Neural cell (in vitro differentiated cells): Measurements from ENCODE around the gene CD14.

Experiments
- POLR2AphosphoS5 ChIP-seq: IDR thresholded peaks from 2 replicates; pipeline ENCODE4 v1.6.1; 2012
- TAF1 ChIP-seq: IDR thresholded peaks from 2 replicates; pipeline ENCODE4 v1.6.1; 2012; ENCODE audit warnings: low read depth
- TF ChIP-seq, protein P1 (sequence below): fragments of 450-650 bp; IDR thresholded peaks from 2 replicates; pipeline ENCODE4 v1.5.1; 2014; ENCODE audit warnings: antibody characterized with exemption, mild to moderate bottlenecking, moderate library complexity; ENCODE audit not compliant: poor library complexity, severe bottlenecking
- TF ChIP-seq, protein P2 (sequence below): IDR thresholded peaks from 2 replicates; pipeline ENCODE4 v1.6.1; 2012; ENCODE audit warnings: borderline replicate concordance

DNA sequence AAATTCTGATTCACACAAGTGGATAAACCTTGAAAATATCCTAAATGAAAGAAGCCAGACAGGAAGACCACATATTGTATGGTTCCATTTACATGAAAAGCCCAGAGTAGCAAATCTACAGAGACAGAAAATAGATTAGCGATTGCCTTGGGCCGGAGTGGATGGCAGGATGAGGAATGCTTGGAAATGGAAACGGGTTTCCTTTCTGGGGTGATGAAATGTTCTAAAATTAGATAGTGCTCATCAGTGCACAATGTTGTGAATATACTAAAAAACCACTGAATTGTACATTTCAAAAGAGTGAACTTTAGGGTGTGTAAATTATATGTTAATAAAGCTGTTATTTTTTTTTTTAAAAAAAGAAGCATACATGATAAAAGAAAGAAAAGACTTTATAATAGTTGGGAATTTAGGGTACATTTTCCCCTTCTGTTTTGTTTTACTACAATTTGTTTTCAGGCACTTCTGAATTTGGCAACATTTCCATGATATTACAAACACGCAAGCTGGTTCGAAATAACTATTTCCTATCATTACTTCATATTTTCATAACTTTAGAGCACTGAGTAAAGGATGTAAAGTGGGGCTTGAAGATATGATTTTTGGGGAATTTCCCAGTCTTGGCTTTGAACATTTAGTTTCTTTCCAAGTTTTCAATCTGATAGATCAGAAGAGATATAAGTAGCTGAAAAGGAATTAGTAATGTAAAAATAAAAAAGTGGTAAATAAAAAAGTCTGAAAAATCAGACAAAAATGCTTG is 44.5 kb downstream of the CD14 start:
- TF ChIP-seq, protein P1, sequence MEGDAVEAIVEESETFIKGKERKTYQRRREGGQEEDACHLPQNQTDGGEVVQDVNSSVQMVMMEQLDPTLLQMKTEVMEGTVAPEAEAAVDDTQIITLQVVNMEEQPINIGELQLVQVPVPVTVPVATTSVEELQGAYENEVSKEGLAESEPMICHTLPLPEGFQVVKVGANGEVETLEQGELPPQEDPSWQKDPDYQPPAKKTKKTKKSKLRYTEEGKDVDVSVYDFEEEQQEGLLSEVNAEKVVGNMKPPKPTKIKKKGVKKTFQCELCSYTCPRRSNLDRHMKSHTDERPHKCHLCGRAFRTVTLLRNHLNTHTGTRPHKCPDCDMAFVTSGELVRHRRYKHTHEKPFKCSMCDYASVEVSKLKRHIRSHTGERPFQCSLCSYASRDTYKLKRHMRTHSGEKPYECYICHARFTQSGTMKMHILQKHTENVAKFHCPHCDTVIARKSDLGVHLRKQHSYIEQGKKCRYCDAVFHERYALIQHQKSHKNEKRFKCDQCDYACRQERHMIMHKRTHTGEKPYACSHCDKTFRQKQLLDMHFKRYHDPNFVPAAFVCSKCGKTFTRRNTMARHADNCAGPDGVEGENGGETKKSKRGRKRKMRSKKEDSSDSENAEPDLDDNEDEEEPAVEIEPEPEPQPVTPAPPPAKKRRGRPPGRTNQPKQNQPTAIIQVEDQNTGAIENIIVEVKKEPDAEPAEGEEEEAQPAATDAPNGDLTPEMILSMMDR, result no peak
- TF ChIP-seq TAF1, result no peak
- TF ChIP-seq, protein P2, sequence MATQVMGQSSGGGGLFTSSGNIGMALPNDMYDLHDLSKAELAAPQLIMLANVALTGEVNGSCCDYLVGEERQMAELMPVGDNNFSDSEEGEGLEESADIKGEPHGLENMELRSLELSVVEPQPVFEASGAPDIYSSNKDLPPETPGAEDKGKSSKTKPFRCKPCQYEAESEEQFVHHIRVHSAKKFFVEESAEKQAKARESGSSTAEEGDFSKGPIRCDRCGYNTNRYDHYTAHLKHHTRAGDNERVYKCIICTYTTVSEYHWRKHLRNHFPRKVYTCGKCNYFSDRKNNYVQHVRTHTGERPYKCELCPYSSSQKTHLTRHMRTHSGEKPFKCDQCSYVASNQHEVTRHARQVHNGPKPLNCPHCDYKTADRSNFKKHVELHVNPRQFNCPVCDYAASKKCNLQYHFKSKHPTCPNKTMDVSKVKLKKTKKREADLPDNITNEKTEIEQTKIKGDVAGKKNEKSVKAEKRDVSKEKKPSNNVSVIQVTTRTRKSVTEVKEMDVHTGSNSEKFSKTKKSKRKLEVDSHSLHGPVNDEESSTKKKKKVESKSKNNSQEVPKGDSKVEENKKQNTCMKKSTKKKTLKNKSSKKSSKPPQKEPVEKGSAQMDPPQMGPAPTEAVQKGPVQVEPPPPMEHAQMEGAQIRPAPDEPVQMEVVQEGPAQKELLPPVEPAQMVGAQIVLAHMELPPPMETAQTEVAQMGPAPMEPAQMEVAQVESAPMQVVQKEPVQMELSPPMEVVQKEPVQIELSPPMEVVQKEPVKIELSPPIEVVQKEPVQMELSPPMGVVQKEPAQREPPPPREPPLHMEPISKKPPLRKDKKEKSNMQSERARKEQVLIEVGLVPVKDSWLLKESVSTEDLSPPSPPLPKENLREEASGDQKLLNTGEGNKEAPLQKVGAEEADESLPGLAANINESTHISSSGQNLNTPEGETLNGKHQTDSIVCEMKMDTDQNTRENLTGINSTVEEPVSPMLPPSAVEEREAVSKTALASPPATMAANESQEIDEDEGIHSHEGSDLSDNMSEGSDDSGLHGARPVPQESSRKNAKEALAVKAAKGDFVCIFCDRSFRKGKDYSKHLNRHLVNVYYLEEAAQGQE, result no peak
- no peak for TF ChIP-seq POLR2AphosphoS5
